GM19043 (cell line): ENCODE data around the gene DHRS9.
"Not testable (repeated sequence)": the region's sequence is repeated elsewhere in the genome, so short reads cannot be mapped to it uniquely, and the experiment has no call there.

Source experiments
- ATAC-seq: cut with Tn5 transposase; IDR thresholded peaks from one replicate; pipeline ENCODE4 v1.9.1; 2021; ENCODE audit warnings: low read depth; ENCODE audit not compliant: unreplicated experiment

DHRS9 gene

GRCh38 chr2:169069341-169069740 is at the start of gene DHRS9:
Gene DHRS9 (plus strand): TSS chr2:169069563. CDS start chr2:169081582, 12,019 bp downstream.
- no peak for ATAC-seq

GRCh38 chr2:169023161-169023560 is 46.2 kb upstream of the DHRS9 start:
- ATAC-seq = no peak

GRCh38 chr2:169026056-169026455 is 43.3 kb upstream of the DHRS9 start:
- no peak for ATAC-seq

- ATAC-seq = no peak
Measured at GRCh38 chr2:169027234-169027633, 42.1 kb upstream of the DHRS9 start.

- ATAC-seq = no peak
Measured at GRCh38 chr2:169029341-169029740, 40.0 kb upstream of the DHRS9 start.

- ATAC-seq = no peak
Measured at GRCh38 chr2:169031202-169031601, 38.2 kb upstream of the DHRS9 start, which contains the start of gene ABCB11. Gene ABCB11 (minus strand): TSS chr2:169031324. CDS start chr2:169018125, 13,199 bp downstream.

GRCh38 chr2:169034256-169034655 is 35.1 kb upstream of the DHRS9 start:
- no peak for ATAC-seq

GRCh38 chr2:169034984-169035544 is 34.3 kb upstream of the DHRS9 start:
- no peak for ATAC-seq

- no peak for ATAC-seq
Measured at GRCh38 chr2:169035887-169036286, 33.5 kb upstream of the DHRS9 start.

- ATAC-seq = peak; percentile 46
Measured at GRCh38 chr2:169036736-169037440, 32.5 kb upstream of the DHRS9 start.

- ATAC-seq = peak; percentile 53
Measured at GRCh38 chr2:169038338-169038757, 31.0 kb upstream of the DHRS9 start.

- peak; percentile 48 for ATAC-seq
Measured at GRCh38 chr2:169039702-169040101, 29.7 kb upstream of the DHRS9 start.

GRCh38 chr2:169041594-169041993 is 27.8 kb upstream of the DHRS9 start:
- no peak for ATAC-seq

- ATAC-seq = no peak
Measured at GRCh38 chr2:169042856-169043255, 26.5 kb upstream of the DHRS9 start.

GRCh38 chr2:169046440-169047151 is 22.8 kb upstream of the DHRS9 start:
- no peak for ATAC-seq

GRCh38 chr2:169047256-169048250 is 21.8 kb upstream of the DHRS9 start:
- ATAC-seq = no peak

GRCh38 chr2:169049142-169049541 is 20.2 kb upstream of the DHRS9 start:
- ATAC-seq = no peak

GRCh38 chr2:169050476-169051240 is 18.7 kb upstream of the DHRS9 start:
- ATAC-seq = no peak

GRCh38 chr2:169054575-169054974 is 14.8 kb upstream of the DHRS9 start:
- ATAC-seq = not testable (repeated sequence)

- not testable (repeated sequence) for ATAC-seq
Measured at GRCh38 chr2:169064199-169064598, 5.2 kb upstream of the DHRS9 start.
